PC-3 (cell line): Measurements from ENCODE around the gene DLGAP4. TPM values are rescaled to one million over a fixed set of nuclear protein-coding genes. Genes with fewer than 3 reads are reported as not detected.

ENCODE experiments used
- ATAC-seq: fragments of 200-7000 bp; cut with Tn5 transposase; 2 replicates; pipeline ENCODE4 v1.9.1; 2020; ENCODE audit warnings: mild to moderate bottlenecking, moderate library complexity
- BruUV-seq: library from RNA; stranded (reverse); fragments of 400-500 nt; replicated peaks from 2 replicates; lab custom pipeline; 2021; lab: Mats Ljungman, UMichigan
- CTCF ChIA-PET: fragments of 300-600 bp; sonication (Branson Sonifier 250); formaldehyde crosslinking; loops from one replicate; lab custom pipeline; 2022; ENCODE audit warnings: antibody characterized with exemption; lab: Charles Lee
- POLR2A ChIA-PET: fragments of 300-600 bp; sonication (Branson Sonifier 250); formaldehyde crosslinking; loops from one replicate; lab custom pipeline; 2022; ENCODE audit warnings: antibody characterized with exemption; ENCODE audit not compliant: unreplicated experiment; lab: Charles Lee
- DNase-seq: peaks from one replicate; pipeline ENCODE4 v3.0.0-alpha.2; 2015
- H2AFZ ChIP-seq: fragments of 300-600 bp; sonication (generic); 2 replicates; pipeline ENCODE4 v1.6.0; 2016; ENCODE audit warnings: antibody characterized with exemption, low read length
- H3F3A ChIP-seq: fragments of 300-600 bp; sonication (generic); one replicate; pipeline ENCODE4 v1.6.0; 2017; ENCODE audit warnings: antibody characterized with exemption, low read length, control low read depth, mild to moderate bottlenecking; ENCODE audit not compliant: unreplicated experiment
- H3K27ac ChIP-seq: fragments of 300-600 bp; sonication (generic); 2 replicates; pipeline ENCODE4 v1.5.1; 2016; ENCODE audit warnings: mild to moderate bottlenecking, low read length
- H3K27me3 ChIP-seq: fragments of 300-600 bp; sonication (generic); 2 replicates; pipeline ENCODE4 v1.6.1; 2016; ENCODE audit warnings: low read length, mixed read lengths
- H3K36me3 ChIP-seq: fragments of 300-600 bp; sonication (generic); 2 replicates; pipeline ENCODE4 v1.6.1; 2016; ENCODE audit warnings: low read depth, mixed run types, low read length, mixed read lengths
- H3K4me1 ChIP-seq: fragments of 300-600 bp; sonication (generic); 2 replicates; pipeline ENCODE4 v1.5.1; 2016; ENCODE audit warnings: low read length; ENCODE audit not compliant: insufficient read depth
- H3K4me2 ChIP-seq: fragments of 300-600 bp; sonication (generic); 2 replicates; pipeline ENCODE4 v1.6.0; 2016; ENCODE audit warnings: low read length
- H3K4me3 ChIP-seq: fragments of 300-600 bp; sonication (generic); 2 replicates; pipeline ENCODE4 v1.5.1; 2016; ENCODE audit warnings: mild to moderate bottlenecking, low read length, mixed read lengths
- H3K79me2 ChIP-seq: fragments of 300-600 bp; sonication (generic); 2 replicates; pipeline ENCODE4 v1.6.1; 2017; ENCODE audit warnings: low read length, mixed read lengths
- H3K9ac ChIP-seq: fragments of 300-600 bp; sonication (generic); 2 replicates; pipeline ENCODE4 v1.6.0; 2016; ENCODE audit warnings: mild to moderate bottlenecking, low read length
- H3K9me2 ChIP-seq: fragments of 300-600 bp; sonication (generic); replicated peaks from 2 replicates; pipeline ENCODE4 v1.6.1; 2016; ENCODE audit warnings: mixed run types, low read length, mixed read lengths
- H3K9me3 ChIP-seq: fragments of 300-600 bp; sonication (generic); 2 replicates; pipeline ENCODE4 v1.6.1; 2016; ENCODE audit warnings: low read length, mixed read lengths
- H4K20me1 ChIP-seq: fragments of 300-600 bp; sonication (generic); 2 replicates; pipeline ENCODE4 v1.6.1; 2016; ENCODE audit warnings: low read length, mixed read lengths
- EZH2 ChIP-seq: fragments of 300-600 bp; sonication (generic); IDR thresholded peaks from one replicate; pipeline ENCODE4 v1.6.1; 2017; ENCODE audit warnings: antibody characterized with exemption, mild to moderate bottlenecking, low read length; ENCODE audit not compliant: unreplicated experiment
- EZH2phosphoT487 ChIP-seq: fragments of 300-600 bp; sonication (generic); IDR thresholded peaks from 2 replicates; pipeline ENCODE4 v1.6.1; 2018; ENCODE audit warnings: mild to moderate bottlenecking, antibody characterized with exemption, low read length, borderline replicate concordance
- intact Hi-C: fragments of 100-400 bp; cut with micrococcal nuclease; formaldehyde crosslinking; loops from 2 replicates; pipeline ENCODE4 v1.9.0; 2023
- total RNA-seq: library from RNA; depleted of rRNA; stranded (reverse); fragments of >200 nt; gene quantifications from 2 replicates; pipeline ENCODE4 v1.2.3, GENCODE V29; 2014
- TF ChIP-seq, protein P1 (sequence below): fragments of 300-600 bp; sonication (generic); conservative IDR thresholded peaks from 2 replicates; pipeline ENCODE4 v1.5.1; 2017; ENCODE audit warnings: antibody characterized with exemption, low read depth, mild to moderate bottlenecking, low read length

DLGAP4 gene
- total RNA-seq, 1 experiment from 2014 or later = 21.0 TPM

DNA sequence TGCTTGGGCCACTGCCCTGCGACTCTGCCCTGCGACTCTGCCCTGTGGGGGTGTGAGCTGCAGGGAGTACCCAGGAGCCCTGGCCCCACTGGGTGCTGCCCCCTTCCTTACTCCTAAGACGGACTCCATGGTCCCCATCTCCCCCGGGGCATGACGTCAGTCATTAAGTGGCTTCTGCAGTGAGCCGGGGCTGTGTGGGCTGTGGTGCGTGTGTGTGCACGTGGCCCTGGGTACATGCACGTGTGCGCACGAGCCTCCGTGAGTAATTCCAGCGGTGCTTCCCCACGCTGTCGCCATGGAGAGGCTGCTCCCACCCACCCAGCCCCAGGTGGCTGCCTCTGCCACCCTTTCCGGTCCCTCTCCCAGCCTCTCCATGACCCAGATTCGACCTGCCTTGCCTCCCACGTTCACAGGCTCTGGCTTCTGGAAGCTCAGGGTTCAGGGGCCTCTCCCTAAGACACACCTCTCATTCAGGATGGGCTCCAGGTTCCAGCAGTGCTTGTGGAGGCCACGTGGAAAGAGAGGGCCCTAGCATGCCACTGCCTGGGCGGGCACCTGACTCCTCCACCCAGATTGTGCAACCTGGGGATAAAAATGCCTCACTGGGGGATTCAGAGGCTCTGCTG is 88.3 kb downstream of the DLGAP4 start:
- Histone ChIP-seq H3K4me1 (no peaks in the 10 kb centered on the region), H3K36me3 (no peaks in the 10 kb centered on the region), H3K79me2 (no peaks in the 10 kb centered on the region), H2AFZ (no peak overlapping the region), H3K4me2 (no peak overlapping the region), H3K9me3 (no peaks in the 10 kb centered on the region), H3K4me3 (no peak overlapping the region), H3K27ac (no peak overlapping the region), H3K9ac (no peak overlapping the region), H3F3A (no peaks in the 10 kb centered on the region), H4K20me1 (no peaks in the 10 kb centered on the region), H3K9me2 (no peaks in the 10 kb centered on the region), H3K27me3 (peaks cover 10% of the 10 kb centered on the region; the same call in 1 of the 2 replicates)
- TF ChIP-seq, protein P1, sequence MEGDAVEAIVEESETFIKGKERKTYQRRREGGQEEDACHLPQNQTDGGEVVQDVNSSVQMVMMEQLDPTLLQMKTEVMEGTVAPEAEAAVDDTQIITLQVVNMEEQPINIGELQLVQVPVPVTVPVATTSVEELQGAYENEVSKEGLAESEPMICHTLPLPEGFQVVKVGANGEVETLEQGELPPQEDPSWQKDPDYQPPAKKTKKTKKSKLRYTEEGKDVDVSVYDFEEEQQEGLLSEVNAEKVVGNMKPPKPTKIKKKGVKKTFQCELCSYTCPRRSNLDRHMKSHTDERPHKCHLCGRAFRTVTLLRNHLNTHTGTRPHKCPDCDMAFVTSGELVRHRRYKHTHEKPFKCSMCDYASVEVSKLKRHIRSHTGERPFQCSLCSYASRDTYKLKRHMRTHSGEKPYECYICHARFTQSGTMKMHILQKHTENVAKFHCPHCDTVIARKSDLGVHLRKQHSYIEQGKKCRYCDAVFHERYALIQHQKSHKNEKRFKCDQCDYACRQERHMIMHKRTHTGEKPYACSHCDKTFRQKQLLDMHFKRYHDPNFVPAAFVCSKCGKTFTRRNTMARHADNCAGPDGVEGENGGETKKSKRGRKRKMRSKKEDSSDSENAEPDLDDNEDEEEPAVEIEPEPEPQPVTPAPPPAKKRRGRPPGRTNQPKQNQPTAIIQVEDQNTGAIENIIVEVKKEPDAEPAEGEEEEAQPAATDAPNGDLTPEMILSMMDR = no peak
- TF ChIP-seq EZH2 = no peak
- no peak for TF ChIP-seq EZH2phosphoT487
- DNase-seq (no peak), ATAC-seq (no peak)
- POLR2A ChIA-PET = no interaction called here
- intact Hi-C loops = no loop called here
- no TSS peak for BruUV-seq
- CTCF ChIA-PET = no interaction called here

- no peak overlapping the region for H3K4me3 ChIP-seq
- DNase-seq (no peak), ATAC-seq (no peak)
- H3K27me3 ChIP-seq = peaks cover 17% of the 10 kb centered on the region
- no peaks in the 10 kb centered on the region for H3K79me2 ChIP-seq
- H3K4me2 ChIP-seq = no peak overlapping the region
- no peaks in the 10 kb centered on the region for H3K9me3 ChIP-seq
- no peaks in the 10 kb centered on the region for H3K4me1 ChIP-seq
- intact Hi-C loops = no loop called here
- TF ChIP-seq EZH2 (no peak), EZH2phosphoT487 (no peak)
- TF ChIP-seq, protein P1 = no peak
- H3K27ac ChIP-seq = no peak overlapping the region
- no peaks in the 10 kb centered on the region for H3K9me2 ChIP-seq
- no peak overlapping the region for H2AFZ ChIP-seq
- no TSS peak for BruUV-seq
- H4K20me1 ChIP-seq = no peaks in the 10 kb centered on the region
- no peak overlapping the region for H3K9ac ChIP-seq
- H3F3A ChIP-seq = no peaks in the 10 kb centered on the region
- no peaks in the 10 kb centered on the region for H3K36me3 ChIP-seq
- ChIA-PET POLR2A (no interaction called here), CTCF (no interaction called here)
Measured at GRCh38 chr20:36396340-36396739, 90.2 kb downstream of the DLGAP4 start.

- no peaks in the 10 kb centered on the region for H4K20me1 ChIP-seq
- no peak overlapping the region for H3K9ac ChIP-seq
- H3K4me2 ChIP-seq = no peak overlapping the region
- no peaks in the 10 kb centered on the region for H3F3A ChIP-seq
- H3K27me3 ChIP-seq = peaks cover 18% of the 10 kb centered on the region
- DNase-seq (no peak), ATAC-seq (no peak)
- no peak overlapping the region for H2AFZ ChIP-seq
- H3K4me1 ChIP-seq = no peaks in the 10 kb centered on the region
- no peaks in the 10 kb centered on the region for H3K79me2 ChIP-seq
- H3K9me2 ChIP-seq = no peaks in the 10 kb centered on the region
- no peak overlapping the region for H3K4me3 ChIP-seq
- CTCF ChIA-PET = no interaction called here
- intact Hi-C loops = no loop called here
- POLR2A ChIA-PET = no interaction called here
- H3K9me3 ChIP-seq = no peaks in the 10 kb centered on the region
- no peaks in the 10 kb centered on the region for H3K36me3 ChIP-seq
- TF ChIP-seq EZH2phosphoT487 = no peak
- no peak for TF ChIP-seq EZH2
- TF ChIP-seq, protein P1 = no peak
- BruUV-seq = no TSS peak
- no peak overlapping the region for H3K27ac ChIP-seq
Measured at GRCh38 chr20:36396847-36397630, 90.9 kb downstream of the DLGAP4 start.
